HepG2 (cell line): Measurements from ENCODE around the gene MYO3B.

Experiments used
- ASH2L ChIP-seq: fragments of 300-600, 200-600 bp; sonication (generic); IDR thresholded peaks from 2 replicates; pipeline ENCODE4 v1.7.0; 2017; ENCODE audit warnings: low read depth, mild to moderate bottlenecking, moderate library complexity, mixed read lengths, low read length; ENCODE audit not compliant: insufficient read length
- CEBPB ChIP-seq: IDR thresholded peaks from 2 replicates; pipeline ENCODE4 v1.6.1; 2011; ENCODE audit warnings: low read depth, low read length, improper control_type of control experiment, borderline replicate concordance
- CTCF ChIP-seq: sonication (generic); formaldehyde crosslinking; IDR thresholded peaks from 2 replicates; pipeline ENCODE4 v1.5.0; 2020; ENCODE audit warnings: mild to moderate bottlenecking, missing genetic modification reagents, moderate library complexity
- NFE2L2 ChIP-seq: fragments of 150-350 bp; IDR thresholded peaks from 2 replicates; pipeline ENCODE4 v1.6.1; 2014; ENCODE audit warnings: low read length
- NFYB ChIP-seq: sonication (generic); formaldehyde crosslinking; IDR thresholded peaks from 2 replicates; pipeline ENCODE4 v1.4.0; 2020; ENCODE audit warnings: missing genetic modification reagents
- ZNF20 ChIP-seq: sonication (generic); formaldehyde crosslinking; IDR thresholded peaks from 2 replicates; pipeline ENCODE4 v1.4.0; 2020; ENCODE audit warnings: mild to moderate bottlenecking, moderate library complexity, missing genetic modification reagents
- ZNF512 ChIP-seq: sonication (generic); formaldehyde crosslinking; IDR thresholded peaks from 2 replicates; pipeline ENCODE4 v1.4.0; 2020; ENCODE audit warnings: mild to moderate bottlenecking, missing genetic modification reagents
- ZNF556 ChIP-seq: sonication (generic); formaldehyde crosslinking; IDR thresholded peaks from 2 replicates; pipeline ENCODE4 v1.4.0; 2020; ENCODE audit warnings: mild to moderate bottlenecking, missing genetic modification reagents, borderline replicate concordance
- TF ChIP-seq, protein P1 (sequence below): sonication (generic); formaldehyde crosslinking; IDR thresholded peaks from 2 replicates; pipeline ENCODE4 v1.4.0; 2020; ENCODE audit warnings: mild to moderate bottlenecking, missing genetic modification reagents
- TF ChIP-seq, protein P2 (sequence below): sonication (generic); formaldehyde crosslinking; IDR thresholded peaks from 2 replicates; pipeline ENCODE4 v1.4.0; 2020; ENCODE audit warnings: mild to moderate bottlenecking, missing genetic modification reagents, borderline replicate concordance

DNA sequence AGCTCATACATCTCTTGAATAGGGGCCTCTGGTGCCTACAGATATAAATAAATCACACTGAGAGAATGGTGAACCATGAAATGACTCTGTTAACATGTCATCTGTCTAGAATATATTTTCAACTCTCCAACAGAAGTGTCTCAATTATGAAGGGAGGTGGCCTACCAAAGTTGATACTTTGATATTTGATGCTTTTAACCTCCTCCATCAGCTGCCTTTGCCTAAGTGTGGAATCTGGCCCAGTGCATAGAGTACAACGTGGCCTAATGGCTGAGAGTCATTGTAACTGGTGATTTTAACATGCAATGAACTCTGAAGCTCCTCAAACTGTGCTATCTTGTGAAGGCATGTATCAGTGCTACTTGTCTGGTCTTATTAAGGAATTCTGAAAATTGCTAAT lies 93.4 kb downstream of the MYO3B start:
- TF ChIP-seq ZNF512, result no peak
- no peak for TF ChIP-seq ASH2L
- TF ChIP-seq CEBPB, result no peak
- no peak for TF ChIP-seq NFE2L2
- TF ChIP-seq, protein P1, sequence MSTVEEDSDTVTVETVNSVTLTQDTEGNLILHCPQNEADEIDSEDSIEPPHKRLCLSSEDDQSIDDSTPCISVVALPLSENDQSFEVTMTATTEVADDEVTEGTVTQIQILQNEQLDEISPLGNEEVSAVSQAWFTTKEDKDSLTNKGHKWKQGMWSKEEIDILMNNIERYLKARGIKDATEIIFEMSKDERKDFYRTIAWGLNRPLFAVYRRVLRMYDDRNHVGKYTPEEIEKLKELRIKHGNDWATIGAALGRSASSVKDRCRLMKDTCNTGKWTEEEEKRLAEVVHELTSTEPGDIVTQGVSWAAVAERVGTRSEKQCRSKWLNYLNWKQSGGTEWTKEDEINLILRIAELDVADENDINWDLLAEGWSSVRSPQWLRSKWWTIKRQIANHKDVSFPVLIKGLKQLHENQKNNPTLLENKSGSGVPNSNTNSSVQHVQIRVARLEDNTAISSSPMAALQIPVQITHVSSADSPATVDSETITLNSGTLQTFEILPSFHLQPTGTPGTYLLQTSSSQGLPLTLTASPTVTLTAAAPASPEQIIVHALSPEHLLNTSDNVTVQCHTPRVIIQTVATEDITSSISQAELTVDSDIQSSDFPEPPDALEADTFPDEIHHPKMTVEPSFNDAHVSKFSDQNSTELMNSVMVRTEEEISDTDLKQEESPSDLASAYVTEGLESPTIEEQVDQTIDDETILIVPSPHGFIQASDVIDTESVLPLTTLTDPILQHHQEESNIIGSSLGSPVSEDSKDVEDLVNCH (CRISPR knock-in tag), result no peak
- TF ChIP-seq ZNF556 (CRISPR knock-in tag), result no peak
- no peak for TF ChIP-seq ZNF20 (CRISPR knock-in tag)
- TF ChIP-seq CTCF (CRISPR knock-in tag), result no peak
- TF ChIP-seq, protein P2, sequence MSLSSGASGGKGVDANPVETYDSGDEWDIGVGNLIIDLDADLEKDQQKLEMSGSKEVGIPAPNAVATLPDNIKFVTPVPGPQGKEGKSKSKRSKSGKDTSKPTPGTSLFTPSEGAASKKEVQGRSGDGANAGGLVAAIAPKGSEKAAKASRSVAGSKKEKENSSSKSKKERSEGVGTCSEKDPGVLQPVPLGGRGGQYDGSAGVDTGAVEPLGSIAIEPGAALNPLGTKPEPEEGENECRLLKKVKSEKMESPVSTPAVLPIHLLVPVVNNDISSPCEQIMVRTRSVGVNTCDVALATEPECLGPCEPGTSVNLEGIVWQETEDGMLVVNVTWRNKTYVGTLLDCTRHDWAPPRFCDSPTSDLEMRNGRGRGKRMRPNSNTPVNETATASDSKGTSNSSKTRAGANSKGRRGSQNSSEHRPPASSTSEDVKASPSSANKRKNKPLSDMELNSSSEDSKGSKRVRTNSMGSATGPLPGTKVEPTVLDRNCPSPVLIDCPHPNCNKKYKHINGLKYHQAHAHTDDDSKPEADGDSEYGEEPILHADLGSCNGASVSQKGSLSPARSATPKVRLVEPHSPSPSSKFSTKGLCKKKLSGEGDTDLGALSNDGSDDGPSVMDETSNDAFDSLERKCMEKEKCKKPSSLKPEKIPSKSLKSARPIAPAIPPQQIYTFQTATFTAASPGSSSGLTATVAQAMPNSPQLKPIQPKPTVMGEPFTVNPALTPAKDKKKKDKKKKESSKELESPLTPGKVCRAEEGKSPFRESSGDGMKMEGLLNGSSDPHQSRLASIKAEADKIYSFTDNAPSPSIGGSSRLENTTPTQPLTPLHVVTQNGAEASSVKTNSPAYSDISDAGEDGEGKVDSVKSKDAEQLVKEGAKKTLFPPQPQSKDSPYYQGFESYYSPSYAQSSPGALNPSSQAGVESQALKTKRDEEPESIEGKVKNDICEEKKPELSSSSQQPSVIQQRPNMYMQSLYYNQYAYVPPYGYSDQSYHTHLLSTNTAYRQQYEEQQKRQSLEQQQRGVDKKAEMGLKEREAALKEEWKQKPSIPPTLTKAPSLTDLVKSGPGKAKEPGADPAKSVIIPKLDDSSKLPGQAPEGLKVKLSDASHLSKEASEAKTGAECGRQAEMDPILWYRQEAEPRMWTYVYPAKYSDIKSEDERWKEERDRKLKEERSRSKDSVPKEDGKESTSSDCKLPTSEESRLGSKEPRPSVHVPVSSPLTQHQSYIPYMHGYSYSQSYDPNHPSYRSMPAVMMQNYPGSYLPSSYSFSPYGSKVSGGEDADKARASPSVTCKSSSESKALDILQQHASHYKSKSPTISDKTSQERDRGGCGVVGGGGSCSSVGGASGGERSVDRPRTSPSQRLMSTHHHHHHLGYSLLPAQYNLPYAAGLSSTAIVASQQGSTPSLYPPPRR (CRISPR knock-in tag), result no peak
- no peak for TF ChIP-seq NFYB (CRISPR knock-in tag)
